HEK293T (cell line): ENCODE data around the gene KIRREL3.

ENCODE experiments used
- ARNT ChIP-seq: fragments of 450-650 bp; IDR thresholded peaks from 2 replicates; pipeline ENCODE4 v1.6.1; 2017; ENCODE audit warnings: mild to moderate bottlenecking
- BHLHE40 ChIP-seq: fragments of 450-650 bp; IDR thresholded peaks from 2 replicates; pipeline ENCODE4 v1.6.1; 2016; ENCODE audit warnings: mild to moderate bottlenecking, moderate library complexity, borderline replicate concordance
- FOXA1 ChIP-seq: fragments of 450-650 bp; IDR thresholded peaks from 2 replicates; pipeline ENCODE4 v1.6.1; 2016; ENCODE audit warnings: mild to moderate bottlenecking
- FOXM1 ChIP-seq: fragments of 450-650 bp; IDR thresholded peaks from 2 replicates; pipeline ENCODE4 v1.6.1; 2017; ENCODE audit warnings: mild to moderate bottlenecking, borderline replicate concordance
- HDGF ChIP-seq: fragments of 450-650 bp; IDR thresholded peaks from 2 replicates; pipeline ENCODE4 v1.6.1; 2017; ENCODE audit warnings: antibody characterized with exemption, borderline replicate concordance
- L3MBTL2 ChIP-seq: fragments of 450-650 bp; conservative IDR thresholded peaks from 2 replicates; pipeline ENCODE4 v1.6.1; 2016; ENCODE audit warnings: mild to moderate bottlenecking
- SP1 ChIP-seq: fragments of 450-650 bp; IDR thresholded peaks from 2 replicates; pipeline ENCODE4 v1.6.1; 2017
- SUZ12 ChIP-seq: fragments of 450-650 bp; IDR thresholded peaks from 2 replicates; pipeline ENCODE4 v1.6.1; 2016; ENCODE audit warnings: mild to moderate bottlenecking
- TARDBP ChIP-seq: fragments of 450-650 bp; IDR thresholded peaks from 2 replicates; pipeline ENCODE4 v1.6.1; 2016
- ZNF384 ChIP-seq: fragments of 450-650 bp; IDR thresholded peaks from 2 replicates; pipeline ENCODE4 v1.6.1; 2016
- TF ChIP-seq, protein P1 (sequence below): fragments of 450-650 bp; IDR thresholded peaks from 2 replicates; pipeline ENCODE4 v1.6.1; 2016

- TF ChIP-seq SUZ12 (no peak), FOXA1 (no peak), HDGF (no peak), ARNT (no peak), SP1 (no peak), BHLHE40 (no peak), FOXM1 (no peak), ZNF384 (no peak), L3MBTL2 (no peak), TARDBP (no peak)
- TF ChIP-seq, protein P1, sequence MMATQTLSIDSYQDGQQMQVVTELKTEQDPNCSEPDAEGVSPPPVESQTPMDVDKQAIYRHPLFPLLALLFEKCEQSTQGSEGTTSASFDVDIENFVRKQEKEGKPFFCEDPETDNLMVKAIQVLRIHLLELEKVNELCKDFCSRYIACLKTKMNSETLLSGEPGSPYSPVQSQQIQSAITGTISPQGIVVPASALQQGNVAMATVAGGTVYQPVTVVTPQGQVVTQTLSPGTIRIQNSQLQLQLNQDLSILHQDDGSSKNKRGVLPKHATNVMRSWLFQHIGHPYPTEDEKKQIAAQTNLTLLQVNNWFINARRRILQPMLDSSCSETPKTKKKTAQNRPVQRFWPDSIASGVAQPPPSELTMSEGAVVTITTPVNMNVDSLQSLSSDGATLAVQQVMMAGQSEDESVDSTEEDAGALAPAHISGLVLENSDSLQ = no peak
Observed at GRCh38 chr11:126529037-126529436, 471.5 kb downstream of the KIRREL3 start.
